CD4-positive, alpha-beta T cell (primary cell): Measurements from ENCODE around the gene CBY3. TPM values are rescaled to one million over a fixed set of nuclear protein-coding genes. Genes with fewer than 3 reads are reported as not detected.

Experiments used
- ATAC-seq: fragments of 200-7000 bp; cut with Tn5 transposase; one replicate; pipeline ENCODE4 v1.10.0; 2022; ENCODE audit warnings: mild to moderate bottlenecking; ENCODE audit not compliant: poor library complexity
- CTCF ChIA-PET: fragments of 350-600 bp; sonication (Branson Sonifier 250); formaldehyde crosslinking; loops from one replicate; lab custom pipeline; 2021; ENCODE audit warnings: antibody characterized with exemption, inconsistent platforms; lab: Charles Lee
- POLR2A ChIA-PET: fragments of 350-600 bp; sonication (Branson Sonifier 250); formaldehyde crosslinking; loops from one replicate; lab custom pipeline; 2021; ENCODE audit warnings: antibody characterized with exemption, inconsistent platforms; lab: Charles Lee
- DNase-seq, 14 experiments: peaks; one replicate each; pipeline ENCODE4 v3.0.0-alpha.2; 2013 to 2020; ENCODE audit warnings: mixed read lengths in 2 of 14
- H3K27ac ChIP-seq, 2 donors: one replicate each; pipeline versions ENCODE4 v1.5.1 to v1.7.0; 2013; ENCODE audit warnings: low read length in 2 of 2, low read depth in 1 of 2, mild to moderate bottlenecking in 1 of 2
- H3K27me3 ChIP-seq, 2 experiments: 1 replicate in 1 of 2; 2 replicates in 1 of 2; pipeline versions ENCODE4 v1.6.1 to v1.7.0; 2013; ENCODE audit warnings: low read length in 2 of 2, control low read depth in 1 of 2, mild to moderate bottlenecking in 1 of 2, moderate library complexity in 1 of 2; ENCODE audit not compliant: insufficient read depth in 2 of 2, control insufficient read depth in 1 of 2
- H3K36me3 ChIP-seq: one replicate; pipeline ENCODE4 v1.6.1; 2013; ENCODE audit warnings: low read length, control low read depth; ENCODE audit not compliant: insufficient read depth
- H3K4me1 ChIP-seq: one replicate; pipeline ENCODE4 v1.6.1; 2013; ENCODE audit warnings: low read length, control low read depth; ENCODE audit not compliant: insufficient read depth
- H3K4me3 ChIP-seq: one replicate; pipeline ENCODE4 v1.5.1; 2013; ENCODE audit warnings: mild to moderate bottlenecking, low read length, moderate library complexity
- H3K9me3 ChIP-seq, 2 experiments: 1 replicate in 1 of 2; 2 replicates in 1 of 2; pipeline versions ENCODE4 v1.6.1 to v1.7.0; 2013; ENCODE audit warnings: low read length in 2 of 2, mild to moderate bottlenecking in 2 of 2, control low read depth in 1 of 2, moderate library complexity in 1 of 2; ENCODE audit not compliant: control insufficient read depth in 1 of 2, insufficient read depth in 1 of 2
- H3K27ac Mint-ChIP-seq: one replicate; pipeline ENCODE4 v1.8.0; 2020; ENCODE audit warnings: mixed read lengths
- H3K27me3 Mint-ChIP-seq: one replicate; pipeline ENCODE4 v1.8.0; 2021; ENCODE audit warnings: mixed read lengths
- H3K36me3 Mint-ChIP-seq: one replicate; pipeline ENCODE4 v1.8.0; 2021; ENCODE audit warnings: low read depth, mixed read lengths
- H3K4me1 Mint-ChIP-seq: one replicate; pipeline ENCODE4 v1.8.0; 2021; ENCODE audit warnings: low read depth, mixed read lengths
- H3K4me3 Mint-ChIP-seq: one replicate; pipeline ENCODE4 v1.8.0; 2020; ENCODE audit warnings: mild to moderate bottlenecking, mixed read lengths
- H3K9me3 Mint-ChIP-seq: one replicate; pipeline ENCODE4 v1.8.0; 2020; ENCODE audit warnings: mixed read lengths
- intact Hi-C, 2 experiments: fragments of 100-400 bp; cut with DNase I in 1 of 2; cut with micrococcal nuclease in 1 of 2; formaldehyde crosslinking; loops; one replicate each; pipeline versions ENCODE4 v1.15.1 to v1.9.0; 2023 to 2025; cut with DNase I, micrococcal nuclease
- total RNA-seq, 174 experiments: library from RNA in 2 of 174; stranded (reverse) in 2 of 174; gene quantifications; one replicate each; pipeline ENCODE4 v1.2.3 and lab custom pipeline; 2021 to 2026
- TF ChIP-seq, protein P1 (sequence below): fragments of 200-600 bp; IDR thresholded peaks from one replicate; pipeline ENCODE4 v1.8.0; 2022; ENCODE audit warnings: antibody characterized with exemption, mild to moderate bottlenecking

CBY3 gene
- total RNA-seq, 2 experiments from 2014 or later, result 0.36 to 0.64 TPM

DNA sequence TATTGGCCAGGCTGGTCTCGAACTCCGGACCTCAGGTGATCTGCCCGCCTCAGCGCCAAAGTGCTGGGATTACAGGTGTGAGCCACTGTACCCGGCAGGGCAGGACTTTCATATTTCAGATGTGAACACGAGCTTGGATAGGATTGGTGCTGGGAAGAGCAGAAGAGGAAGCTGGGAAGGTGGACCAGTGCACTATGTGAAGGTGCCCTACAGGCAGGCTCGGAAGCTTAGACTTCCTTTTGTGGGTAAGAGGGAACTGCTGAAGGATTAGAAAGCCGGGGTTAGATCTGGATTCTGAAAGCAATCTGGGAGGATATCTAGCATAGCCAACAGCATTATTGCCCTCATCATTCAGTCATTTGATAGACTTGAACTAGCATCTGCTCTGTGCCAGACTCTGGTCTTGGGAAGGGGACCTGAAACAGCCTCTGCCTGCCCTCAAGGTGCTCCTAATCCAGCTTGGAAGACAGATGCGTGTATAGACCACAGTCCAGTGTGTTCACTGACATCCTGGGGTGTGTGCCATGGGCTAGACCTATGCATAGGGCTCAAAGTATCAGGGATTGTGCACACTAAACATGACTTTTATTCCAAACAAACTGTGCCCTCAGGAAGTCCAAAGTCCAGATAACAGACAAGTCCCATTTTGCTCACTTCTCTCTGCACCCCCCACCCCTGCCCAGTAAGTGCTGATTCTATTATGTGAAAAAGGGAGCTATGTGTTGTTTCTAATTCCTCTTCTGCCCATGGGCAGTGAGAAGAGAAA lies 637 bp downstream of the CBY3 start:
- no peaks in the 10 kb centered on the region for H3K36me3 ChIP-seq
- POLR2A ChIA-PET, result interaction anchor here (0.5 to 3.7 kb wide), 8 partner anchors 9 to 1454 kb away, joined by 3 to 53 read pairs (median 4); partner anchors contain the start of genes CANX, HNRNPH1 and MAML1
- H3K9me3 ChIP-seq, result peaks cover 0 to 6% of the 10 kb centered on the region in 2 experiments
- CTCF ChIA-PET, result interaction anchor here (1.1 to 1.8 kb wide), 2 partner anchors 21 to 83 kb away, joined by 4 read pairs; no protein-coding TSS in a partner anchor
- H3K27ac ChIP-seq, result no peak overlapping the region
- H3K4me1 ChIP-seq, result peaks cover 36% of the 10 kb centered on the region
- TF ChIP-seq, protein P1, sequence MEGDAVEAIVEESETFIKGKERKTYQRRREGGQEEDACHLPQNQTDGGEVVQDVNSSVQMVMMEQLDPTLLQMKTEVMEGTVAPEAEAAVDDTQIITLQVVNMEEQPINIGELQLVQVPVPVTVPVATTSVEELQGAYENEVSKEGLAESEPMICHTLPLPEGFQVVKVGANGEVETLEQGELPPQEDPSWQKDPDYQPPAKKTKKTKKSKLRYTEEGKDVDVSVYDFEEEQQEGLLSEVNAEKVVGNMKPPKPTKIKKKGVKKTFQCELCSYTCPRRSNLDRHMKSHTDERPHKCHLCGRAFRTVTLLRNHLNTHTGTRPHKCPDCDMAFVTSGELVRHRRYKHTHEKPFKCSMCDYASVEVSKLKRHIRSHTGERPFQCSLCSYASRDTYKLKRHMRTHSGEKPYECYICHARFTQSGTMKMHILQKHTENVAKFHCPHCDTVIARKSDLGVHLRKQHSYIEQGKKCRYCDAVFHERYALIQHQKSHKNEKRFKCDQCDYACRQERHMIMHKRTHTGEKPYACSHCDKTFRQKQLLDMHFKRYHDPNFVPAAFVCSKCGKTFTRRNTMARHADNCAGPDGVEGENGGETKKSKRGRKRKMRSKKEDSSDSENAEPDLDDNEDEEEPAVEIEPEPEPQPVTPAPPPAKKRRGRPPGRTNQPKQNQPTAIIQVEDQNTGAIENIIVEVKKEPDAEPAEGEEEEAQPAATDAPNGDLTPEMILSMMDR, result no peak
- H3K4me3 Mint-ChIP-seq, result peak overlapping the region; percentile 82
- H3K36me3 Mint-ChIP-seq, result peaks cover 9% of the 10 kb centered on the region
- no peaks in the 10 kb centered on the region for H3K27me3 ChIP-seq
- no peak for ATAC-seq
- peak overlapping the region; percentile 83 for H3K27ac Mint-ChIP-seq
- no peaks in the 10 kb centered on the region for H3K9me3 Mint-ChIP-seq
- intact Hi-C loops, result loop anchor here in 1 of 2 experiments (10.0 kb wide), 1 partner anchor 225 kb away; the partner anchor contains the start of gene TBC1D9B
- no peak overlapping the region for H3K4me3 ChIP-seq
- H3K4me1 Mint-ChIP-seq, result peaks cover 35% of the 10 kb centered on the region
- no peaks in the 10 kb centered on the region for H3K27me3 Mint-ChIP-seq
- DNase-seq, result no peak

DNA sequence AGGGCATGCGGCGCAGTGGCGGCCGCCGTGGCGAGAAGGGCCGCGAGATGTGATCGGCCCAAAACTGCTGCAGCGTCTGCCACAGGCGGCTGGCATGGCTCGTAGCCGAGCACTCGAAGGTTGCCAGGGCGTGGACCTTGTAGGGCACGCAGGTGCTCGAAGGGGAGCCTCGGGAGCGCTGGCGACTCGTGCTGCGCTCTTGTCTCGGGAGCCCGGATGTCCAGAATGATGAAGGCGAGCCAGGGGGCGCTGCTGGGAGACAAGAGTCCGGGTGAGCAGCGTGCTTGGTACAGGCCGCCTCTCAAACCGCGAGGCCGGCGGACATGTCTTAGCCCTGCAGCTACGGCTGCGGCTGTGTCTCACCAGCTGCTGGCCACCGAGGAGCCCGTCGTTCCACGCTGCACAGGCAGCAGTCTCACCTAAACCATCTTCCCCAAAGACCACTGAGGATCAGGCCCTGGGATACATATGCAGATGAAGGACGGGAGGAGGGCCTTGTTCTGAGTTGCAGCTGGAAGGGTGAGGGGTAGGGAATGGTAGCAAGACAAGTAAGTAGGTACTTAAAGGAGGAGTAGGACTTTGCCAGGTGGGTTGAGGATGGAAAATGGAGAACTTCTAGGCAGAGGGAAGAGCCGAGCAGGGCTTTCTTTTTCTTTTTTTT lies 1.7 kb downstream of the CBY3 start:
- peak overlapping the region; percentile 60 to 83 for H3K27ac ChIP-seq
- H3K9me3 ChIP-seq, result peaks cover 0 to 6% of the 10 kb centered on the region in 2 experiments
- POLR2A ChIA-PET, result interaction anchor here (0.6 to 3.7 kb wide), 11 partner anchors 8 to 1053 kb away, joined by 3 to 53 read pairs (median 4); partner anchors contain the start of genes CANX, HNRNPH1 and MAML1
- peak; percentile 19 for ATAC-seq
- Mint-ChIP-seq H3K4me3 (peak overlapping the region; percentile 97), H3K27ac (peak overlapping the region; percentile 98), H3K36me3 (peaks cover 9% of the 10 kb centered on the region), H3K27me3 (no peaks in the 10 kb centered on the region), H3K4me1 (peaks cover 35% of the 10 kb centered on the region), H3K9me3 (no peaks in the 10 kb centered on the region)
- peak overlapping the region; percentile 99 for H3K4me3 ChIP-seq
- TF ChIP-seq, protein P1, result peak; percentile 52
- DNase-seq, result peak; percentile 37 to 87 (median 57)
- CTCF ChIA-PET, result interaction anchor here (1.1 to 2.2 kb wide), 4 partner anchors 18 to 117 kb away, joined by 4 to 9 read pairs (median 4); partner anchors contain the start of gene HNRNPH1
- H3K36me3 ChIP-seq, result no peaks in the 10 kb centered on the region
- no peaks in the 10 kb centered on the region for H3K27me3 ChIP-seq
- intact Hi-C loops, result loop anchor here (1.0 to 5.0 kb wide), 5 partner anchors 18 to 613 kb away; partner anchors contain the start of genes MAML1 (in 1 of the 2), MAPK9 (in 1 of the 2) and RUFY1 (in 1 of the 2)
- peaks cover 36% of the 10 kb centered on the region for H3K4me1 ChIP-seq
